ENCODE data around the gene FLNC.

- TF ChIP-seq, protein P1, sequence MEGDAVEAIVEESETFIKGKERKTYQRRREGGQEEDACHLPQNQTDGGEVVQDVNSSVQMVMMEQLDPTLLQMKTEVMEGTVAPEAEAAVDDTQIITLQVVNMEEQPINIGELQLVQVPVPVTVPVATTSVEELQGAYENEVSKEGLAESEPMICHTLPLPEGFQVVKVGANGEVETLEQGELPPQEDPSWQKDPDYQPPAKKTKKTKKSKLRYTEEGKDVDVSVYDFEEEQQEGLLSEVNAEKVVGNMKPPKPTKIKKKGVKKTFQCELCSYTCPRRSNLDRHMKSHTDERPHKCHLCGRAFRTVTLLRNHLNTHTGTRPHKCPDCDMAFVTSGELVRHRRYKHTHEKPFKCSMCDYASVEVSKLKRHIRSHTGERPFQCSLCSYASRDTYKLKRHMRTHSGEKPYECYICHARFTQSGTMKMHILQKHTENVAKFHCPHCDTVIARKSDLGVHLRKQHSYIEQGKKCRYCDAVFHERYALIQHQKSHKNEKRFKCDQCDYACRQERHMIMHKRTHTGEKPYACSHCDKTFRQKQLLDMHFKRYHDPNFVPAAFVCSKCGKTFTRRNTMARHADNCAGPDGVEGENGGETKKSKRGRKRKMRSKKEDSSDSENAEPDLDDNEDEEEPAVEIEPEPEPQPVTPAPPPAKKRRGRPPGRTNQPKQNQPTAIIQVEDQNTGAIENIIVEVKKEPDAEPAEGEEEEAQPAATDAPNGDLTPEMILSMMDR (IDR thresholded peaks at IDR 0.05) = no peak
- no peak for TF ChIP-seq POLR2A (IDR thresholded peaks at IDR 0.05)
These were observed 54.6 kb downstream of the FLNC start for GRCh38 chr7:128884561-128885369.

Data from testis (tissue), 2 donors.